Testis (tissue), 3 donors: ENCODE measurements around the gene ENDOV. TPM values are rescaled to one million over a fixed set of nuclear protein-coding genes. Genes with fewer than 3 reads are reported as not detected.

Experiments
- DNase-seq: peaks from one replicate; pipeline ENCODE4 v3.0.0-alpha.2; 2019
- H3K27ac ChIP-seq, 2 donors: fragments of 200-600 bp; sonication (generic); one replicate each; pipeline ENCODE4 v1.5.1; 2019
- H3K27me3 ChIP-seq: fragments of 200-600 bp; sonication (generic); one replicate; pipeline ENCODE4 v1.5.1; 2019
- H3K36me3 ChIP-seq: fragments of 200-600 bp; sonication (generic); one replicate; pipeline ENCODE4 v1.5.1; 2017; ENCODE audit warnings: low read depth; ENCODE audit errors: missing control alignments
- H3K4me1 ChIP-seq: fragments of 200-600 bp; sonication (generic); one replicate; pipeline ENCODE4 v1.5.1; 2019
- H3K4me3 ChIP-seq, 2 donors: fragments of 200-600 bp; sonication (generic); one replicate each; pipeline ENCODE4 v1.5.1; 2017 to 2019
- H3K9me3 ChIP-seq: fragments of 200-600 bp; sonication (generic); one replicate; pipeline ENCODE4 v1.5.1; 2017
- CTCF ChIP-seq, 3 experiments: fragments of 450-650 bp in 2 of 3; fragments of 200-600 bp in 1 of 3; sonication (generic) in 1 of 3; IDR thresholded peaks; one replicate each; pipeline ENCODE4 v1.5.1; 2016 to 2019; ENCODE audit warnings: antibody characterized with exemption in 3 of 3, mild to moderate bottlenecking in 2 of 3, moderate library complexity in 1 of 3
- POLR2A ChIP-seq: fragments of 450-650 bp; IDR thresholded peaks from one replicate; pipeline ENCODE4 v1.6.1; 2017; ENCODE audit warnings: antibody characterized with exemption, mild to moderate bottlenecking, moderate library complexity
- WGBS, 2 donors: methylation state at CpG; one replicate each; pipeline ENCODE4 v1.1.5; 2018; 5-methylcytosine and 5-hydroxymethylcytosine counted together
- intact Hi-C: fragments of 100-400 bp; cut with DNase I; formaldehyde crosslinking; loops from one replicate; pipeline ENCODE4 v1.15.1; 2023; ENCODE audit warnings: low total_unique reads
- polyA plus RNA-seq: library from polyadenylated mRNA; stranded (reverse); fragments of 350-450 nt; fragmentation: Illumina TruSeq; extraction: RNeasy Lipid Tissue Mini Kit (QIAGEN cat#74804); gene quantifications from one replicate; pipeline ENCODE4 v1.2.3, GENCODE V29; 2014; ENCODE audit warnings: low read depth, low replicate concordance; ENCODE audit not compliant: insufficient read depth
- total RNA-seq, 2 donors: library from RNA; depleted of rRNA; stranded (reverse); fragments of >200 nt; gene quantifications; one replicate each; pipeline ENCODE4 v1.2.3, GENCODE V29; 2016

Gene ENDOV
- total and polyA plus RNA-seq, 3 donors from 2014 or later = 41.4 to 63.9 (median 55.2) TPM

GRCh38 chr17:80376531-80376930, 38.4 kb upstream of the ENDOV start:
- DNase-seq = no peak
- no peak overlapping the region for H3K4me3 ChIP-seq
- intact Hi-C loops = no loop called here
- no peaks in the 10 kb centered on the region for H3K9me3 ChIP-seq
- no peaks in the 10 kb centered on the region for H3K27me3 ChIP-seq
- no peaks in the 10 kb centered on the region for H3K4me1 ChIP-seq
- 89 to 91% methylated on average over 4 of the region's 4 CpGs for WGBS, 2 donors
- TF ChIP-seq POLR2A (no peak), CTCF (IDR thresholded peaks at IDR 0.05) (no peak)
- no peaks in the 10 kb centered on the region for H3K36me3 ChIP-seq
- H3K27ac ChIP-seq = no peak overlapping the region

GRCh38 chr17:80377798-80378197, 37.2 kb upstream of the ENDOV start:
- H3K9me3 ChIP-seq = no peaks in the 10 kb centered on the region
- WGBS, 2 donors = 87 to 89% methylated on average over 3 to 9 of the region's 9 CpGs
- intact Hi-C loops = no loop called here
- DNase-seq = no peak
- H3K4me3 ChIP-seq = no peak overlapping the region
- H3K27ac ChIP-seq = no peak overlapping the region
- no peaks in the 10 kb centered on the region for H3K36me3 ChIP-seq
- H3K4me1 ChIP-seq = no peaks in the 10 kb centered on the region
- TF ChIP-seq POLR2A (no peak), CTCF (IDR thresholded peaks at IDR 0.05) (no peak)
- no peaks in the 10 kb centered on the region for H3K27me3 ChIP-seq

GRCh38 chr17:80379348-80379747, 35.6 kb upstream of the ENDOV start:
- intact Hi-C loops = no loop called here
- H3K4me1 ChIP-seq = no peaks in the 10 kb centered on the region
- no peak overlapping the region for H3K27ac ChIP-seq
- no peak overlapping the region for H3K4me3 ChIP-seq
- TF ChIP-seq POLR2A (no peak), CTCF (IDR thresholded peaks at IDR 0.05) (no peak)
- DNase-seq = no peak
- H3K9me3 ChIP-seq = no peaks in the 10 kb centered on the region
- no peaks in the 10 kb centered on the region for H3K27me3 ChIP-seq
- WGBS, 2 donors = 91 to 92% methylated on average over 9 of the region's 9 CpGs
- no peaks in the 10 kb centered on the region for H3K36me3 ChIP-seq

GRCh38 chr17:80380068-80380467, 34.9 kb upstream of the ENDOV start:
- Histone ChIP-seq H3K36me3 (no peaks in the 10 kb centered on the region), H3K27ac (no peak overlapping the region), H3K9me3 (no peaks in the 10 kb centered on the region), H3K4me1 (no peaks in the 10 kb centered on the region), H3K27me3 (no peaks in the 10 kb centered on the region), H3K4me3 (no peak overlapping the region)
- intact Hi-C loops = no loop called here
- WGBS, 2 donors = 91% methylated on average over 6 of the region's 6 CpGs
- no peak for DNase-seq
- TF ChIP-seq POLR2A (no peak), CTCF (IDR thresholded peaks at IDR 0.05) (no peak)

- Histone ChIP-seq H3K9me3 (no peaks in the 10 kb centered on the region), H3K36me3 (no peaks in the 10 kb centered on the region), H3K27me3 (no peaks in the 10 kb centered on the region), H3K27ac (peak overlapping the region in 1 of 2 donors; percentile 17), H3K4me1 (no peaks in the 10 kb centered on the region), H3K4me3 (no peak overlapping the region)
- DNase-seq = no peak
- TF ChIP-seq POLR2A (no peak), CTCF (IDR thresholded peaks at IDR 0.05) (no peak)
- WGBS, 2 donors = 82 to 83% methylated on average over 20 to 21 of the region's 21 CpGs
- intact Hi-C loops = no loop called here
Measured at GRCh38 chr17:80380555-80381002, 34.4 kb upstream of the ENDOV start.
